ENCODE data around the gene PIAS4.

GRCh38 chr19:4071610-4072009 is 64.1 kb downstream of the PIAS4 start:
- TF ChIP-seq CTCF (IDR thresholded peaks at IDR 0.05; ENCODE audit: insufficient read depth, low read length, poor library complexity, severe bottlenecking) (no peak), EZH2phosphoT487 (conservative IDR thresholded peaks at IDR 0.05; ENCODE audit: low read length) (no peak)

Data from SU-DHL-6 (cell line).